Neural cell (in vitro differentiated cells): Measurements from ENCODE around the gene ESRRB. TPM values are rescaled to one million over a fixed set of nuclear protein-coding genes. Genes with fewer than 3 reads are reported as not detected.

Experiments
- H2AFZ ChIP-seq: fragments of 200-600, 300-800 bp; sonication (generic), shearing (Covaris generic); 2 replicates; pipeline ENCODE4 v1.6.0; 2014; ENCODE audit warnings: low read depth, mild to moderate bottlenecking, antibody characterized with exemption, low read length, moderate library complexity
- H3F3A ChIP-seq: fragments of 200-600 bp; shearing (Covaris generic); 2 replicates; pipeline ENCODE4 v1.6.1; 2016; ENCODE audit warnings: mild to moderate bottlenecking, moderate library complexity, mixed read lengths, antibody characterized with exemption, low read length; ENCODE audit not compliant: insufficient read depth, poor library complexity, severe bottlenecking
- H3K27ac ChIP-seq: fragments of 200-600, 300-800 bp; sonication (generic), shearing (Covaris generic); 2 replicates; pipeline ENCODE4 v1.5.1; 2014; ENCODE audit warnings: mild to moderate bottlenecking, low read length, moderate library complexity
- H3K27me3 ChIP-seq: fragments of 300-800, 200-600 bp; sonication (generic), shearing (Covaris generic); 2 replicates; pipeline ENCODE4 v1.6.0; 2014; ENCODE audit warnings: mild to moderate bottlenecking, low read depth, low read length, moderate library complexity; ENCODE audit not compliant: insufficient read depth
- H3K36me3 ChIP-seq: fragments of 300-800, 200-600 bp; sonication (generic), shearing (Covaris generic); 2 replicates; pipeline ENCODE4 v1.5.1; 2014; ENCODE audit warnings: mild to moderate bottlenecking, antibody characterized with exemption, low read length, moderate library complexity; ENCODE audit not compliant: insufficient read depth
- H3K4me2 ChIP-seq: fragments of 300-800, 200-600 bp; sonication (generic), shearing (Covaris generic); 2 replicates; pipeline ENCODE4 v1.6.0; 2014; ENCODE audit warnings: mild to moderate bottlenecking, low read length
- H3K4me3 ChIP-seq: fragments of 300-800, 200-600 bp; sonication (generic), shearing (Covaris generic); 2 replicates; pipeline ENCODE4 v1.5.1; 2014; ENCODE audit warnings: mild to moderate bottlenecking, low read length, moderate library complexity
- H3K79me2 ChIP-seq: fragments of 200-600 bp; shearing (Covaris generic); replicated peaks from 2 replicates; pipeline ENCODE4 v1.6.0; 2014; ENCODE audit warnings: mild to moderate bottlenecking, low read length, moderate library complexity; ENCODE audit not compliant: insufficient read depth
- H3K9ac ChIP-seq: fragments of 300-800, 200-600 bp; sonication (generic), shearing (Covaris generic); 2 replicates; pipeline ENCODE4 v1.6.1; 2016; ENCODE audit warnings: mild to moderate bottlenecking, low read length, mixed read lengths
- H3K9me2 ChIP-seq: fragments of 200-600 bp; shearing (Covaris generic); 2 replicates; pipeline ENCODE4 v1.6.1; 2016; ENCODE audit warnings: mild to moderate bottlenecking, low read length, mixed read lengths; ENCODE audit not compliant: insufficient read depth
- H3K9me3 ChIP-seq: fragments of 200-600, 300-800 bp; sonication (generic), shearing (Covaris generic); 2 replicates; pipeline ENCODE4 v1.6.1; 2016; ENCODE audit warnings: mild to moderate bottlenecking, mixed run types, low read length, moderate library complexity, mixed read lengths
- H4K20me1 ChIP-seq: fragments of 200-600 bp; shearing (Covaris generic); 2 replicates; pipeline ENCODE4 v1.6.1; 2016; ENCODE audit warnings: mild to moderate bottlenecking, mixed run types; ENCODE audit not compliant: insufficient read depth
- EP300 ChIP-seq: fragments of 450-650 bp; conservative IDR thresholded peaks from 2 replicates; pipeline ENCODE4 v1.6.1; 2014; ENCODE audit warnings: antibody characterized with exemption, mild to moderate bottlenecking, moderate library complexity; ENCODE audit not compliant: poor library complexity, severe bottlenecking
- EZH2 ChIP-seq: fragments of 200-600, 300-800 bp; shearing (Covaris generic), sonication (generic); IDR thresholded peaks from 2 replicates; pipeline ENCODE4 v1.6.1; 2014; ENCODE audit warnings: antibody characterized with exemption, low read length, borderline replicate concordance, mild to moderate bottlenecking; ENCODE audit not compliant: insufficient read depth, poor library complexity, severe bottlenecking
- MXI1 ChIP-seq: fragments of 450-650 bp; conservative IDR thresholded peaks from 2 replicates; pipeline ENCODE4 v1.6.1; 2014; ENCODE audit warnings: antibody characterized with exemption, mild to moderate bottlenecking; ENCODE audit not compliant: poor library complexity, severe bottlenecking
- POLR2AphosphoS5 ChIP-seq: IDR thresholded peaks from 2 replicates; pipeline ENCODE4 v1.6.1; 2012
- RAD21 ChIP-seq: fragments of 450-650 bp; conservative IDR thresholded peaks from 2 replicates; pipeline ENCODE4 v1.6.1; 2014; ENCODE audit warnings: antibody characterized with exemption, mild to moderate bottlenecking, moderate library complexity
- SMC3 ChIP-seq: fragments of 450-650 bp; conservative IDR thresholded peaks from 2 replicates; pipeline ENCODE4 v1.6.1; 2014; ENCODE audit warnings: antibody characterized with exemption, mild to moderate bottlenecking, moderate library complexity; ENCODE audit not compliant: poor library complexity
- TAF1 ChIP-seq: IDR thresholded peaks from 2 replicates; pipeline ENCODE4 v1.6.1; 2012; ENCODE audit warnings: low read depth
- polyA plus RNA-seq: library from polyadenylated mRNA; depleted of rRNA; stranded (reverse); fragments of >200 nt; gene quantifications from 2 replicates; pipeline ENCODE4 v1.2.3, GENCODE V29; 2014
- TF ChIP-seq, protein P1 (sequence below): IDR thresholded peaks from 2 replicates; pipeline ENCODE4 v1.6.1; 2012; ENCODE audit warnings: borderline replicate concordance
- TF ChIP-seq, protein P2 (sequence below): fragments of 450-650 bp; IDR thresholded peaks from 2 replicates; pipeline ENCODE4 v1.5.1; 2014; ENCODE audit warnings: antibody characterized with exemption, mild to moderate bottlenecking, moderate library complexity; ENCODE audit not compliant: poor library complexity, severe bottlenecking

The ESRRB gene
- polyA plus RNA-seq, 1 donor from 2014 or later: 0.59 TPM

DNA sequence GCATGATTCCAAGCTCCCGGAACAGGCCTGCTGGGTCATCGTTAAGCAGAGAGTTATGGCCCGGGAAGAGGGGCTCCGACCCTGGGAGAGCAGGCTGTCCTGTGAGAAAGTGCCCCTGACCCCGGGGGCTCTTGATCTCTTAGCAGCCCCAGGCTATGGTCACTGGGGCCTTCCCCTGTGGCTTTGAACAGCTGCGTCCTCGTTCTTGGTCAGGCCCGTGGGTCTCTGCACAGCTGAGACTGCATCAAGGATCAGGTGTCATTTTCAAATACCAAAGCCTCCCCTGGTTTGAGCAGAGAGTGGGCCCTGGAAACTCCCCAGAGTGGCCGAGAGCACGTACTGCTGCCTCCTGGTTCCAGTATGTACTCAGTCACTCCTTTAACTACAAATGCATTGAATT, 114.8 kb downstream of the ESRRB start:
- H3K4me3 ChIP-seq: no peak overlapping the region
- H3K9me3 ChIP-seq: no peaks in the 10 kb centered on the region
- H3K4me2 ChIP-seq: no peak overlapping the region
- no peaks in the 10 kb centered on the region for H3K9me2 ChIP-seq
- H3K27me3 ChIP-seq: no peaks in the 10 kb centered on the region
- H3K36me3 ChIP-seq: no peaks in the 10 kb centered on the region
- no peaks in the 10 kb centered on the region for H3K79me2 ChIP-seq
- no peak overlapping the region for H3K27ac ChIP-seq
- TF ChIP-seq, protein P1, sequence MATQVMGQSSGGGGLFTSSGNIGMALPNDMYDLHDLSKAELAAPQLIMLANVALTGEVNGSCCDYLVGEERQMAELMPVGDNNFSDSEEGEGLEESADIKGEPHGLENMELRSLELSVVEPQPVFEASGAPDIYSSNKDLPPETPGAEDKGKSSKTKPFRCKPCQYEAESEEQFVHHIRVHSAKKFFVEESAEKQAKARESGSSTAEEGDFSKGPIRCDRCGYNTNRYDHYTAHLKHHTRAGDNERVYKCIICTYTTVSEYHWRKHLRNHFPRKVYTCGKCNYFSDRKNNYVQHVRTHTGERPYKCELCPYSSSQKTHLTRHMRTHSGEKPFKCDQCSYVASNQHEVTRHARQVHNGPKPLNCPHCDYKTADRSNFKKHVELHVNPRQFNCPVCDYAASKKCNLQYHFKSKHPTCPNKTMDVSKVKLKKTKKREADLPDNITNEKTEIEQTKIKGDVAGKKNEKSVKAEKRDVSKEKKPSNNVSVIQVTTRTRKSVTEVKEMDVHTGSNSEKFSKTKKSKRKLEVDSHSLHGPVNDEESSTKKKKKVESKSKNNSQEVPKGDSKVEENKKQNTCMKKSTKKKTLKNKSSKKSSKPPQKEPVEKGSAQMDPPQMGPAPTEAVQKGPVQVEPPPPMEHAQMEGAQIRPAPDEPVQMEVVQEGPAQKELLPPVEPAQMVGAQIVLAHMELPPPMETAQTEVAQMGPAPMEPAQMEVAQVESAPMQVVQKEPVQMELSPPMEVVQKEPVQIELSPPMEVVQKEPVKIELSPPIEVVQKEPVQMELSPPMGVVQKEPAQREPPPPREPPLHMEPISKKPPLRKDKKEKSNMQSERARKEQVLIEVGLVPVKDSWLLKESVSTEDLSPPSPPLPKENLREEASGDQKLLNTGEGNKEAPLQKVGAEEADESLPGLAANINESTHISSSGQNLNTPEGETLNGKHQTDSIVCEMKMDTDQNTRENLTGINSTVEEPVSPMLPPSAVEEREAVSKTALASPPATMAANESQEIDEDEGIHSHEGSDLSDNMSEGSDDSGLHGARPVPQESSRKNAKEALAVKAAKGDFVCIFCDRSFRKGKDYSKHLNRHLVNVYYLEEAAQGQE: no peak
- TF ChIP-seq RAD21 (no peak), POLR2AphosphoS5 (no peak), MXI1 (no peak), TAF1 (no peak), SMC3 (no peak), EP300 (no peak)
- no peak overlapping the region for H3K9ac ChIP-seq
- H3F3A ChIP-seq: no peaks in the 10 kb centered on the region
- H2AFZ ChIP-seq: no peak overlapping the region
- no peaks in the 10 kb centered on the region for H4K20me1 ChIP-seq

DNA sequence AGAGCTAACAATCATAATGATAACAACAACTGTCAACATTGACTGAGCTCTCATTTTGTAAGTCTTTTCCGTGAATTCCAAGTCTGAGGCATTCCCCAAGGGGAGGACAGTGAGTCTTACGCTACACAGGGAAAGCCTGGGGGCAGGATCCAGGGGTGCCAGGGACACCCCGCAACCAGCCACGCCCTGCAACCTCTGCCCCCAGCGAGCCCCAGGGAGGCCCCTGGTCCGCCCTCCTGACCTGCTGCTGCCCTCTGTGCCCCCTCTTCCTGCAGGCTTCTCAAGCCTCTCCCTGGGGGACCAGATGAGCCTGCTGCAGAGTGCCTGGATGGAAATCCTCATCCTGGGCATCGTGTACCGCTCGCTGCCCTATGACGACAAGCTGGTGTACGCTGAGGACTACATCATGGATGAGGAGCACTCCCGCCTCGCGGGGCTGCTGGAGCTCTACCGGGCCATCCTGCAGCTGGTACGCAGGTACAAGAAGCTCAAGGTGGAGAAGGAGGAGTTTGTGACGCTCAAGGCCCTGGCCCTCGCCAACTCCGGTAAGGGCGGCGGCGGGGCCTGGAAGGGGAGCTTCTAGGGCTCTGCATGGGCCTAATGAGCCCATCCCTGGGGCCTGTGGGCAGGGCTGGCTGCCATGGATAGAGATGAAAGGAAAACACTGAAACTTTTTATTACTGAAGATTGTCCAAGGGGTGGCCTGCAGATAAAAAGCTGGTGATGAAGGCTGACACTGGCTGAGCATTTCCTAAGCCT, 115.4 kb downstream of the ESRRB start:
- no peaks in the 10 kb centered on the region for H3K27me3 ChIP-seq
- no peak overlapping the region for H3K27ac ChIP-seq
- no peaks in the 10 kb centered on the region for H3K9me3 ChIP-seq
- H3K9me2 ChIP-seq: no peaks in the 10 kb centered on the region
- H3K9ac ChIP-seq: no peak overlapping the region
- H3K4me2 ChIP-seq: no peak overlapping the region
- no peak overlapping the region for H2AFZ ChIP-seq
- no peaks in the 10 kb centered on the region for H3K36me3 ChIP-seq
- no peak overlapping the region for H3K4me3 ChIP-seq
- TF ChIP-seq MXI1 (no peak), TAF1 (no peak), POLR2AphosphoS5 (no peak), SMC3 (no peak), RAD21 (no peak), EP300 (no peak), EZH2 (no peak)
- TF ChIP-seq, protein P2, sequence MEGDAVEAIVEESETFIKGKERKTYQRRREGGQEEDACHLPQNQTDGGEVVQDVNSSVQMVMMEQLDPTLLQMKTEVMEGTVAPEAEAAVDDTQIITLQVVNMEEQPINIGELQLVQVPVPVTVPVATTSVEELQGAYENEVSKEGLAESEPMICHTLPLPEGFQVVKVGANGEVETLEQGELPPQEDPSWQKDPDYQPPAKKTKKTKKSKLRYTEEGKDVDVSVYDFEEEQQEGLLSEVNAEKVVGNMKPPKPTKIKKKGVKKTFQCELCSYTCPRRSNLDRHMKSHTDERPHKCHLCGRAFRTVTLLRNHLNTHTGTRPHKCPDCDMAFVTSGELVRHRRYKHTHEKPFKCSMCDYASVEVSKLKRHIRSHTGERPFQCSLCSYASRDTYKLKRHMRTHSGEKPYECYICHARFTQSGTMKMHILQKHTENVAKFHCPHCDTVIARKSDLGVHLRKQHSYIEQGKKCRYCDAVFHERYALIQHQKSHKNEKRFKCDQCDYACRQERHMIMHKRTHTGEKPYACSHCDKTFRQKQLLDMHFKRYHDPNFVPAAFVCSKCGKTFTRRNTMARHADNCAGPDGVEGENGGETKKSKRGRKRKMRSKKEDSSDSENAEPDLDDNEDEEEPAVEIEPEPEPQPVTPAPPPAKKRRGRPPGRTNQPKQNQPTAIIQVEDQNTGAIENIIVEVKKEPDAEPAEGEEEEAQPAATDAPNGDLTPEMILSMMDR: no peak
- TF ChIP-seq, protein P1: no peak
- H3F3A ChIP-seq: no peaks in the 10 kb centered on the region
- H3K79me2 ChIP-seq: no peaks in the 10 kb centered on the region
- no peaks in the 10 kb centered on the region for H4K20me1 ChIP-seq
